IMR-90 (cell line): ENCODE results near the gene UNC93A. TPM values are rescaled to one million over a fixed set of nuclear protein-coding genes. Genes with fewer than 3 reads are reported as not detected.
"Not testable (repeated sequence)": the region's sequence is repeated elsewhere in the genome, so short reads cannot be mapped to it uniquely, and the experiment has no call there.

Source experiments
- ATAC-seq: fragments of 200-7000 bp; cut with Tn5 transposase; 2 replicates; pipeline ENCODE4 v1.9.1; 2020; ENCODE audit warnings: low read depth, mild to moderate bottlenecking, moderate library complexity
- BruUV-seq: library from RNA; stranded (reverse); fragments of 400-500 nt; replicated peaks from 2 replicates; lab custom pipeline; 2021; lab: Mats Ljungman, UMichigan
- CTCF ChIA-PET: fragments of 300-600 bp; formaldehyde crosslinking; extraction: SDS; loops from one replicate; lab custom pipeline; 2021; ENCODE audit warnings: antibody characterized with exemption; lab: Yijun Ruan, JAX
- POLR2A ChIA-PET: fragments of 300-600 bp; sonication (Branson Sonifier 250); formaldehyde crosslinking; loops from one replicate; lab custom pipeline; 2022; ENCODE audit warnings: antibody characterized with exemption; ENCODE audit not compliant: unreplicated experiment; lab: Charles Lee
- DNase-seq: peaks from one replicate; pipeline ENCODE4 v3.0.0; 2013
- H2AFZ ChIP-seq: replicated peaks from 2 replicates; pipeline ENCODE3; 2013; ENCODE audit warnings: low read length, mild to moderate bottlenecking; ENCODE audit not compliant: poor library complexity
- H2AK5ac ChIP-seq: 2 replicates; pipeline ENCODE4 v1.6.1; 2013; ENCODE audit warnings: low read depth, low read length, inconsistent platforms
- H2AK9ac ChIP-seq: replicated peaks from 2 replicates; pipeline ENCODE3; 2013; ENCODE audit warnings: mild to moderate bottlenecking, low read depth, low read length, moderate library complexity; ENCODE audit not compliant: poor library complexity
- H2BK120ac ChIP-seq: 2 replicates; pipeline ENCODE4 v1.6.1; 2013; ENCODE audit warnings: low read depth, low read length, inconsistent platforms
- H2BK15ac ChIP-seq: 3 replicates; pipeline ENCODE4 v1.6.1; 2013; ENCODE audit warnings: low read depth, low read length, inconsistent platforms
- H2BK20ac ChIP-seq: 2 replicates; pipeline ENCODE4 v1.6.1; 2013; ENCODE audit warnings: low read depth, mild to moderate bottlenecking, inconsistent platforms, low read length, moderate library complexity
- H2BK5ac ChIP-seq: 2 replicates; pipeline ENCODE4 v1.6.1; 2013; ENCODE audit warnings: mild to moderate bottlenecking, low read depth, low read length, inconsistent platforms; ENCODE audit not compliant: poor library complexity, severe bottlenecking
- H3K14ac ChIP-seq: replicated peaks from 2 replicates; pipeline ENCODE4 v1.6.1; 2013; ENCODE audit warnings: low read depth, low read length, inconsistent platforms
- H3K18ac ChIP-seq: 2 replicates; pipeline ENCODE4 v1.6.1; 2013; ENCODE audit warnings: low read depth, low read length, control low read depth
- H3K23ac ChIP-seq: 2 replicates; pipeline ENCODE4 v1.6.1; 2013; ENCODE audit warnings: low read depth, low read length, inconsistent platforms
- H3K27ac ChIP-seq: 2 replicates; pipeline ENCODE4 v1.5.1; 2013; ENCODE audit warnings: mild to moderate bottlenecking, control low read depth, low read length; ENCODE audit not compliant: insufficient read depth
- H3K27me3 ChIP-seq: 2 replicates; pipeline ENCODE4 v1.6.1; 2013; ENCODE audit warnings: low read length; ENCODE audit not compliant: control insufficient read depth, insufficient read depth
- H3K36me3 ChIP-seq: 2 replicates; pipeline ENCODE4 v1.6.1; 2013; ENCODE audit warnings: low read length, mixed read lengths; ENCODE audit not compliant: control insufficient read depth, insufficient read depth
- H3K4ac ChIP-seq: 2 replicates; pipeline ENCODE4 v1.6.1; 2013; ENCODE audit warnings: low read depth, low read length, inconsistent platforms
- H3K4me1 ChIP-seq: 2 replicates; pipeline ENCODE4 v1.6.1; 2013; ENCODE audit warnings: low read length, mixed read lengths; ENCODE audit not compliant: control insufficient read depth, insufficient read depth
- H3K4me2 ChIP-seq: 2 replicates; pipeline ENCODE4 v1.6.1; 2013; ENCODE audit warnings: low read depth, mild to moderate bottlenecking, control low read depth, low read length, moderate library complexity
- H3K4me3 ChIP-seq: 2 replicates; pipeline ENCODE4 v1.5.1; 2013; ENCODE audit warnings: low read depth, mild to moderate bottlenecking, control low read depth, low read length, moderate library complexity; ENCODE audit not compliant: insufficient read depth
- H3K56ac ChIP-seq: 2 replicates; pipeline ENCODE4 v1.6.1; 2013; ENCODE audit warnings: low read length, inconsistent platforms; ENCODE audit not compliant: insufficient read depth; ENCODE audit errors: extremely low read depth
- H3K79me1 ChIP-seq, 2 experiments: 2 replicates each; pipeline ENCODE4 v1.6.1; 2013; ENCODE audit warnings: low read length in 2 of 2, inconsistent platforms in 1 of 2, low read depth in 1 of 2
- H3K9ac ChIP-seq: 2 replicates; pipeline ENCODE4 v1.6.1; 2013; ENCODE audit warnings: low read depth, low read length, control low read depth
- H3K9me1 ChIP-seq: 2 replicates; pipeline ENCODE4 v1.6.1; 2013; ENCODE audit warnings: low read length, inconsistent platforms; ENCODE audit not compliant: insufficient read depth
- H3K9me3 ChIP-seq: 2 replicates; pipeline ENCODE4 v1.6.1; 2013; ENCODE audit warnings: low read length; ENCODE audit not compliant: control insufficient read depth, insufficient read depth
- H4K20me1 ChIP-seq: 2 replicates; pipeline ENCODE4 v1.6.1; 2013; ENCODE audit warnings: low read length, inconsistent platforms; ENCODE audit not compliant: insufficient read depth
- H4K5ac ChIP-seq: 2 replicates; pipeline ENCODE4 v1.6.1; 2013; ENCODE audit warnings: mild to moderate bottlenecking, low read depth, low read length, control low read depth
- H4K8ac ChIP-seq, 2 experiments: 2 replicates each; pipeline ENCODE4 v1.6.1; 2013; ENCODE audit warnings: low read depth in 2 of 2, low read length in 2 of 2, control low read depth in 1 of 2, inconsistent platforms in 1 of 2
- H4K91ac ChIP-seq: 2 replicates; pipeline ENCODE4 v1.6.1; 2013; ENCODE audit warnings: low read depth, low read length, inconsistent platforms; ENCODE audit not compliant: insufficient read depth
- BHLHE40 ChIP-seq: fragments of 150-350 bp; IDR thresholded peaks from 2 replicates; pipeline ENCODE4 v1.6.1; 2016; ENCODE audit warnings: mild to moderate bottlenecking, low read depth, low read length
- CEBPB ChIP-seq: IDR thresholded peaks from 2 replicates; pipeline ENCODE4 v1.6.1; 2012; ENCODE audit warnings: low read depth, low read length, improper control_type of control experiment
- FOS ChIP-seq: fragments of 150-350 bp; IDR thresholded peaks from 2 replicates; pipeline ENCODE4 v1.6.1; 2016; ENCODE audit warnings: low read depth, low read length
- MAFK ChIP-seq: IDR thresholded peaks from 2 replicates; pipeline ENCODE4 v1.6.1; 2012; ENCODE audit warnings: low read depth, low read length, improper control_type of control experiment
- MXI1 ChIP-seq: IDR thresholded peaks from 2 replicates; pipeline ENCODE4 v1.6.1; 2012; ENCODE audit warnings: low read depth, mild to moderate bottlenecking, low read length, moderate library complexity, borderline replicate concordance
- RAD21 ChIP-seq: IDR thresholded peaks from 2 replicates; pipeline ENCODE4 v1.6.1; 2012; ENCODE audit warnings: low read length, improper control_type of control experiment
- RCOR1 ChIP-seq: IDR thresholded peaks from 2 replicates; pipeline ENCODE4 v1.6.1; 2012; ENCODE audit warnings: mild to moderate bottlenecking, low read length, improper control_type of control experiment; ENCODE audit not compliant: insufficient replicate concordance
- RFX5 ChIP-seq: IDR thresholded peaks from 2 replicates; pipeline ENCODE4 v1.8.0; 2012; ENCODE audit warnings: low read depth, mild to moderate bottlenecking, low read length, moderate library complexity
- SMC3 ChIP-seq: fragments of 150-350 bp; IDR thresholded peaks from 2 replicates; pipeline ENCODE4 v1.6.1; 2016; ENCODE audit warnings: low read depth, mild to moderate bottlenecking, antibody characterized with exemption, low read length, moderate library complexity
- WGBS, 2 experiments: methylation state at CpG; one replicate each; pipeline versions ENCODE4 v1.1.5 to v1.1.7; 2013; ENCODE audit warnings: missing lambda C conversion rate in 2 of 2; ENCODE audit not compliant: insufficient read length in 1 of 2; ENCODE audit errors: extremely low coverage in 2 of 2; 5-methylcytosine and 5-hydroxymethylcytosine counted together
- dilution Hi-C: fragments of 300-500 bp; cut with HindIII; formaldehyde crosslinking; loops from one replicate; pipeline ENCODE4 v1.14.3; 2018; ENCODE audit warnings: low sequenced_read_pairs; ENCODE audit not compliant: unreplicated experiment
- in situ Hi-C: fragments of 300-500 bp; cut with MboI; formaldehyde crosslinking; loops from 3 replicates; pipeline ENCODE4 v1.14.3; 2019; ENCODE audit warnings: low sequenced_read_pairs, inconsistent platforms, mixed read lengths
- intact Hi-C: fragments of 100-400 bp; cut with micrococcal nuclease; formaldehyde crosslinking; loops from 2 replicates; pipeline ENCODE4 v1.10.0; 2022
- polyA plus RNA-seq, 3 experiments: library from polyadenylated mRNA; depleted of rRNA; stranded (reverse); fragments of >200 nt; gene quantifications; 2 replicates each; pipeline ENCODE4 v1.2.3, GENCODE V29; 2012; ENCODE audit warnings: low replicate concordance in 1 of 3
- total RNA-seq: library from RNA; depleted of rRNA; stranded (reverse); fragments of >200 nt; gene quantifications from 2 replicates; pipeline ENCODE4 v1.2.3, GENCODE V29; 2012

UNC93A gene
- total and polyA plus RNA-seq, 2 of the 4 experiments (the other 2 are of a cell fraction) = not detected

DNA sequence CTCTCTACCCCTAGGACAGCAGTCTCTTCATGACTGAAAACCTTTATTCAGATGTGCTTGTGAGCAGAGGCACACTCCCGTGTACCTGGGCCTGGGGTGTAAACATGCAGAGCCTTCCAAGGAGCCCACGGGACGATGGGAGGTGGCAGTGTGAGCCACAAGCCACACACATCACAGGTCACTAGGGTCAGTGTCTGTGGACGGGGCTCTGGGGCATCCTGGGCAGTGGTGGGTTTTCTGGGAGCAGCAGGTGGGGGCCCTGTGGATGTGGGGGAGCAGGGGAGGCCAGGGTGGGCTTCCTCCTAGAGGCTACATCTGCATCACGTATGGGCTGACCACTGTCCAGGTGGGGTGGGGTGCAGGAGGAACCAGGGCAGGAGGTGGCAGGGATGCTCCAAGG is 17.1 kb downstream of the UNC93A start:
- H3K9me3 ChIP-seq = peaks cover 34% of the 10 kb centered on the region
- H2BK20ac ChIP-seq = no peak overlapping the region
- POLR2A ChIA-PET = no interaction called here
- no peak overlapping the region for H2AK5ac ChIP-seq
- no peak overlapping the region for H3K4me3 ChIP-seq
- H4K91ac ChIP-seq = no peak overlapping the region
- H3K4me1 ChIP-seq = no peaks in the 10 kb centered on the region
- no peak overlapping the region for H3K4ac ChIP-seq
- intact Hi-C loops (no loop called here), in situ Hi-C loops (no loop called here), dilution Hi-C loops (no loop called here)
- no peak overlapping the region for H3K4me2 ChIP-seq
- H3K9me1 ChIP-seq = no peaks in the 10 kb centered on the region
- no peaks in the 10 kb centered on the region for H3K27me3 ChIP-seq
- H2BK15ac ChIP-seq = no peak overlapping the region
- H4K8ac ChIP-seq = no peak overlapping the region
- no peak overlapping the region for H2AK9ac ChIP-seq
- H3K23ac ChIP-seq = no peak overlapping the region
- H4K5ac ChIP-seq = no peak overlapping the region
- no peak overlapping the region for H3K27ac ChIP-seq
- no peak for DNase-seq
- H4K20me1 ChIP-seq = no peaks in the 10 kb centered on the region
- no peak overlapping the region for H3K56ac ChIP-seq
- CTCF ChIA-PET = no interaction called here
- no peaks in the 10 kb centered on the region for H3K36me3 ChIP-seq
- H3K14ac ChIP-seq = no peak overlapping the region
- no TSS peak for BruUV-seq
- no peaks in the 10 kb centered on the region for H3K79me1 ChIP-seq
- H2AFZ ChIP-seq = no peak overlapping the region
- H3K9ac ChIP-seq = no peak overlapping the region
- ATAC-seq = no peak
- TF ChIP-seq RFX5 = no peak
- TF ChIP-seq BHLHE40 = no peak
- no peak for TF ChIP-seq CEBPB
- no peak for TF ChIP-seq MAFK
- no peak for TF ChIP-seq RAD21
- no peak for TF ChIP-seq FOS
- TF ChIP-seq MXI1 = no peak
- TF ChIP-seq SMC3 = no peak
- no peak for TF ChIP-seq RCOR1
- no peak overlapping the region for H2BK5ac ChIP-seq
- H2BK120ac ChIP-seq = no peak overlapping the region
- WGBS, 2 experiments = no CpG with 5 or more reads among the region's 5 CpGs
- no peak overlapping the region for H3K18ac ChIP-seq

DNA sequence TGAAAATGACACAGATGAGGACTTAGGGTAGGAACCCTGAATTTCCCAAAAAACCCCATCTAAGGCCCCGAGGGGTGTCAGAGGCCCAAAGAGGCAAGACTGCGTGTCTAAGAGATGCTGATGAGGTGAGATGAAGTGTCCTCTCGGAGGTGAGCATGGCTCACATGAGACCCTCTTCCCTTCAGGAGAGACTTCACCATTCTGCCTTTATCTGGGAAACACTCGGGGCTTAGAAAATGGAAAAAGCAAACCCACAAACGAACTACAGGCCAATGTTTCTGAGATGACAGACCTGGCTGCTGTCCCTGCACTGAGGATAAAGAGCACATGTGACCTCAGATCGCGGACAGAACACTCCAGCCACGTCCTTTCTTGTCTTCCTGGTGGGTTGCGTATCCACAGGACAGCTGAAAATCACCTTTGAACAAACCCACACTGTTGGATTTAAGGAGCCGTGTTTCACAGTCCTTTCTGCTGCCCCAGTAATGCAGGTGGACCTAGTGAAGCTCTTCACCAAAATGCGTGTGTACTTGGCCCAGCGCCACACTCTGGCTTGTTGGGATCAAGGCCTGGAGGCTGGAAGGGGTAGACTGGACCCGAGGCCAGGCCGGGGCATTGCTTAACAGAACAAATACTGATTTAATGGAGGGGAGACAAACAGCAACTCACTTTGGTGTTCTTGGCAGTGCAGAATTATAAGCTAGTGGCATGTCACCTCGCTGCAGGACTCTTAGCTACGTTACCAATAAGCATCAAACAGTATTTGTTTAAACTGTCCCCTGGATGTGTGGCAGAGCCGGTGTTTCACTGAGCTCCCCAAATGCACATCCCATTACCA is 18.5 kb downstream of the UNC93A start:
- H4K8ac ChIP-seq, H3K27ac ChIP-seq, H3K27me3 ChIP-seq, H4K5ac ChIP-seq, DNase-seq, H2AK9ac ChIP-seq, H2AFZ ChIP-seq, H2BK20ac ChIP-seq, ATAC-seq, H3K9ac ChIP-seq, H3K14ac ChIP-seq, H3K9me1 ChIP-seq, dilution Hi-C loops, H3K56ac ChIP-seq, H3K4me2 ChIP-seq, H3K36me3 ChIP-seq, H2BK15ac ChIP-seq, H2AK5ac ChIP-seq, H2BK120ac ChIP-seq, H2BK5ac ChIP-seq, CTCF ChIA-PET, intact Hi-C loops, H3K23ac ChIP-seq, H3K4me3 ChIP-seq, in situ Hi-C loops, H3K18ac ChIP-seq, POLR2A ChIA-PET, H4K20me1 ChIP-seq, H3K79me1 ChIP-seq, H3K4ac ChIP-seq, H4K91ac ChIP-seq, BruUV-seq, H3K4me1 ChIP-seq: not testable (repeated sequence)
- peaks cover 32% of the 10 kb centered on the region for H3K9me3 ChIP-seq
- WGBS, 2 experiments = no CpG with 5 or more reads among the region's 17 CpGs
